Caco-2 (cell line): Measurements from ENCODE around the gene PGGHG. TPM values are rescaled to one million over a fixed set of nuclear protein-coding genes. Genes with fewer than 3 reads are reported as not detected.
A peak's percentile ranks its signal among the peaks of the same experiment; 100 is the strongest.

ENCODE experiments used
- Bru-seq: library from RNA; stranded (reverse); fragments of 400-500 nt; gene quantifications from one replicate; lab custom pipeline; 2021; lab: Mats Ljungman, UMichigan
- BruChase-seq, 2 experiments: library from RNA; stranded (reverse); fragments of 400-500 nt; gene quantifications; one replicate each; lab custom pipeline; 2021; lab: Mats Ljungman, UMichigan
- BruUV-seq: library from RNA; stranded (reverse); fragments of 400-500 nt; replicated peaks from 2 replicates; lab custom pipeline; 2021; lab: Mats Ljungman, UMichigan
- CTCF ChIA-PET: fragments of 300-600 bp; sonication (Branson Sonifier 250); formaldehyde crosslinking; loops from one replicate; lab custom pipeline; 2022; ENCODE audit warnings: antibody characterized with exemption; lab: Charles Lee
- POLR2A ChIA-PET: fragments of 300-600 bp; sonication (Branson Sonifier 250); formaldehyde crosslinking; loops from one replicate; lab custom pipeline; 2022; ENCODE audit warnings: antibody characterized with exemption; lab: Charles Lee
- DNase-seq, 2 experiments: peaks; one replicate each; pipeline versions ENCODE4 v3.0.0 to v3.0.0-alpha.2; 2020 to 2022
- H3K27me3 ChIP-seq: replicated peaks from 2 replicates; pipeline ENCODE4 v1.6.0; 2011; ENCODE audit warnings: low read length; ENCODE audit not compliant: control insufficient read depth, insufficient read depth
- H3K36me3 ChIP-seq: 2 replicates; pipeline ENCODE4 v1.5.1; 2011; ENCODE audit warnings: low read length; ENCODE audit not compliant: control insufficient read depth, insufficient read depth
- H3K4me1 ChIP-seq: fragments of 250-450 bp; sonication (Bioruptor Pico); 2 replicates; pipeline ENCODE4 v1.5.1; 2020; ENCODE audit warnings: mild to moderate bottlenecking
- H3K4me3 ChIP-seq: 2 replicates; pipeline ENCODE4 v1.5.1; 2011; ENCODE audit warnings: low read depth, mild to moderate bottlenecking, control low read depth, low read length
- H3K9me3 ChIP-seq: fragments of 250-450 bp; sonication (Bioruptor Pico); 2 replicates; pipeline ENCODE4 v1.5.1; 2020; ENCODE audit warnings: mild to moderate bottlenecking, moderate library complexity
- H3K27ac Mint-ChIP-seq: one replicate; pipeline ENCODE4 v1.8.0; 2022; ENCODE audit warnings: mixed read lengths; ENCODE audit not compliant: unreplicated experiment
- H3K27me3 Mint-ChIP-seq: one replicate; pipeline ENCODE4 v1.8.0; 2022; ENCODE audit warnings: mixed read lengths; ENCODE audit not compliant: insufficient read depth, unreplicated experiment
- H3K36me3 Mint-ChIP-seq: one replicate; pipeline ENCODE4 v1.8.0; 2022; ENCODE audit warnings: mild to moderate bottlenecking, mixed read lengths; ENCODE audit not compliant: insufficient read depth, unreplicated experiment
- H3K4me1 Mint-ChIP-seq: one replicate; pipeline ENCODE4 v1.8.0; 2022; ENCODE audit warnings: low read depth, mixed read lengths; ENCODE audit not compliant: unreplicated experiment
- H3K4me3 Mint-ChIP-seq: one replicate; pipeline ENCODE4 v1.8.0; 2022; ENCODE audit warnings: mild to moderate bottlenecking, moderate library complexity, mixed read lengths; ENCODE audit not compliant: unreplicated experiment
- H3K9me3 Mint-ChIP-seq: one replicate; pipeline ENCODE4 v1.8.0; 2022; ENCODE audit warnings: mixed read lengths; ENCODE audit not compliant: unreplicated experiment
- CTCF ChIP-seq, 2 experiments: fragments of 200-600 bp in 1 of 2; IDR thresholded peaks; 1 replicate in 1 of 2; 2 replicates in 1 of 2; pipeline versions ENCODE4 v1.5.1 to v1.8.0; 2011 to 2022; ENCODE audit warnings: antibody characterized with exemption in 1 of 2, control low read depth in 1 of 2, inconsistent platforms in 1 of 2, low read depth in 1 of 2, low read length in 1 of 2, mild to moderate bottlenecking in 1 of 2, moderate library complexity in 1 of 2; ENCODE audit not compliant: insufficient read depth in 1 of 2, severe bottlenecking in 1 of 2, unreplicated experiment in 1 of 2
- intact Hi-C: fragments of 100-400 bp; cut with micrococcal nuclease; formaldehyde crosslinking; loops from one replicate; pipeline ENCODE4 v1.10.0; 2022; ENCODE audit not compliant: unreplicated experiment
- long read RNA-seq: library from polyadenylated mRNA; stranded (forward); transcript quantifications from one replicate; pipeline ENCODE4 v2.0.0, GENCODE V29; 2022
- total RNA-seq: library from RNA; stranded (reverse); gene quantifications from 2 replicates; pipeline ENCODE4 v1.2.3, GENCODE V29; 2022

The PGGHG gene
- total RNA-seq (59.6 and 66.5 TPM in 2 replicates), Bru-seq, nascent RNA (percentile 58 among the genes with signal in this experiment), BruChase-seq, experiment 1, labeled RNA remaining after a 2-hour chase (percentile 60 among the genes with signal in this experiment), BruChase-seq, experiment 2, labeled RNA remaining after a 6-hour chase (percentile 79 among the genes with signal in this experiment)
- long read RNA-seq, partial matches to known transcripts = 21 of 54 reads
- long read RNA-seq, other reads (novel, unspliced or antisense) = 33 of 54 reads

DNA sequence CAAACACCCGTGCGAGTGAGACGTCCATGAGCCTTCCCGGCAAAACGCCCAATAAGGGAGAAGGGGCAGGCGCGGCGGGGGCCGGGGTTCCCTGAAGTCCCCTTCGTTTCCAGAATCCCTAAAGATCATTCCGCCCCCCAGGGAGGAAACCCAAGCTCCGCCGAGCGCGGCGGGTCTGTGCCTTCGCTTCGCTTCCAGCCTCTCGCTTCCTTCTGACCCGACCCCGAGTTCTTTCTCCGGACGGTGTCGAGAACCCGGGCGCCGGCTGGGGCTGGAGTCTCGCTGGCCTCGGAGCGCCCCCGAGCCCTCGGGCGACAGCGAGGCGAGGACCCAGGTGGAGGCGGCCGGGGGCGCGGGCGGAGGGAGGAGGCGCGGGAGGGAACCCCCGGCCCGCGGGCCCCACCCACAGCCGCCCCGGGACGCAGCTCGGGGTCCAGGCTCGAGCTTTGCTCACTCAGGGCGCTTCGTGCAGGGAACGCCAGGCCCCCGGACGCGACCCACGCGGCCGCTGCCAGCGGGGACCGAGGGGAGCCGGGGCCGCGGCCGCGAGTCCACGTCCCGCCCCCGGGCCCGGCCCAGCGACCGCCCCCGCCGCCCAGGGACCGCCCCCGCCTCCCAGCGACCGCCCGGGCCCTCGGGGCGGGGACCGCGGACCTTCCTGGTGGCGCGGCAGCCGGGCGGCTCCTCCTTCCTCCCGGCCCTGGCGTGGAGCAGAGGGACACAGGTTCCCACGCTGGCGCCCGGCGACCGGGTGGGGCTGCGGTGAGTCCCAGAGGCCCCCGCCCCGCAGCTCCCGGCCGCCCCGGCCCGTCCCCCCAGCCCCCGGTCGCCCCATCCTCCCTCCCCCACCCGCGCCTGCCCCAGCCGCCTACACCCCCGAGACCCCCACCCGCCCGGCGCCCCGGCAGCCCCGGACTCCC, at the start of gene PGGHG:
Gene PGGHG (plus strand): TSS at position 649 of the 920 bp plus-strand sequence. CDS start 691 bp downstream, outside the sequence.
- peaks cover 21% of the 10 kb centered on the region for H3K36me3 Mint-ChIP-seq
- H3K9me3 ChIP-seq = no peaks in the 10 kb centered on the region
- peaks cover 7% of the 10 kb centered on the region for H3K4me1 ChIP-seq
- no peaks in the 10 kb centered on the region for H3K9me3 Mint-ChIP-seq
- no TSS peak for BruUV-seq
- peaks cover 7% of the 10 kb centered on the region for H3K4me1 Mint-ChIP-seq
- no peaks in the 10 kb centered on the region for H3K27me3 Mint-ChIP-seq
- no peak for TF ChIP-seq CTCF (IDR thresholded peaks at IDR 0.05; ENCODE audit: insufficient read depth in 1 of 2, low read depth in 1 of 2, low read length in 1 of 2, severe bottlenecking in 1 of 2, unreplicated experiment in 1 of 2)
- H3K4me3 ChIP-seq = peak within 1 kb of the TSS; percentile 51
- no peaks in the 10 kb centered on the region for H3K36me3 ChIP-seq
- H3K4me3 Mint-ChIP-seq = peak within 1 kb of the TSS; percentile 98
- DNase-seq = peak; percentile 74 to 84
- intact Hi-C loops = no loop called here
- H3K27me3 ChIP-seq = no peaks in the 10 kb centered on the region
- CTCF ChIA-PET = interaction anchor here (0.9 kb wide), 1 partner anchor 160 kb away, joined by 3 read pairs; no protein-coding TSS in a partner anchor
- POLR2A ChIA-PET = interaction anchor here (1.3 kb wide), 1 partner anchor 82 kb away, joined by 3 read pairs; the partner anchor contains the start of genes BET1L and RIC8A
- H3K27ac Mint-ChIP-seq = peak within 1 kb of the TSS; percentile 93

- Histone ChIP-seq H3K36me3 (peaks cover 2% of the 10 kb centered on the region; the same call in 1 of the 2 replicates), H3K4me1 (peaks cover 8% of the 10 kb centered on the region; the same call in 1 of the 2 replicates), H3K4me3 (no peak overlapping the region), H3K27me3 (no peaks in the 10 kb centered on the region), H3K9me3 (no peaks in the 10 kb centered on the region)
- H3K4me3 Mint-ChIP-seq = no peak overlapping the region
- peaks cover 66% of the 10 kb centered on the region for H3K36me3 Mint-ChIP-seq
- CTCF ChIA-PET = no interaction called here
- H3K4me1 Mint-ChIP-seq = no peaks in the 10 kb centered on the region
- POLR2A ChIA-PET = no interaction called here
- TF ChIP-seq CTCF (IDR thresholded peaks at IDR 0.05; ENCODE audit: insufficient read depth in 1 of 2, low read depth in 1 of 2, low read length in 1 of 2, severe bottlenecking in 1 of 2, unreplicated experiment in 1 of 2) = no peak
- no peak for DNase-seq
- BruUV-seq = no TSS peak
- H3K27me3 Mint-ChIP-seq = no peaks in the 10 kb centered on the region
- H3K9me3 Mint-ChIP-seq = no peaks in the 10 kb centered on the region
- intact Hi-C loops = no loop called here
- H3K27ac Mint-ChIP-seq = no peak overlapping the region
These were observed 48.6 kb upstream of the PGGHG start for GRCh38 chr11:240315-240714.

DNA sequence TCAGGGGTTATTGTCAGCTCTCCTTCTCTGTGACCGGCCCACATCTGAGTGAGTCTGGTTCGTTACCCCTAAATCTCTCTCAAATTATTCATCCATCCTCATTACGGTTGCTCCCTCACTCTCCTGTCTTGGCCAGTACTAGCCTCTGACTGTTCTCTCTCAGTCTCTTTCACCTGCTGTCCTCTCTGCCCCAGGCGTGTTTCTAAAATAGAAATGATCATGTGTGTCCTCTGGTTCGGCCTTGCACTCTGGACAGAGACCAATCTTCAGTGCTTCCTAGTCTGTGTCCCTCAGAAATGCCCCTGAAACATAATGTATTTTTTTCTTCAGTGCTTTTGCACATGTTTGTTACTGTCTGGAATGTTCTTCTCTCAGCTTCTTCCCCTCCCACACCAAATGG, 47.3 kb upstream of the PGGHG start:
- H3K36me3 Mint-ChIP-seq = peaks cover 74% of the 10 kb centered on the region
- Histone ChIP-seq H3K4me3 (no peak overlapping the region), H3K9me3 (no peaks in the 10 kb centered on the region), H3K36me3 (peaks cover 2% of the 10 kb centered on the region; the same call in 1 of the 2 replicates), H3K27me3 (no peaks in the 10 kb centered on the region), H3K4me1 (peaks cover 8% of the 10 kb centered on the region; the same call in 1 of the 2 replicates)
- no peak overlapping the region for H3K4me3 Mint-ChIP-seq
- H3K27me3 Mint-ChIP-seq = no peaks in the 10 kb centered on the region
- no TSS peak for BruUV-seq
- no peak overlapping the region for H3K27ac Mint-ChIP-seq
- H3K9me3 Mint-ChIP-seq = no peaks in the 10 kb centered on the region
- ChIA-PET CTCF (no interaction called here), POLR2A (interaction anchor here (0.5 kb wide), 1 partner anchor 10 kb away, joined by 3 read pairs; no protein-coding TSS in a partner anchor)
- intact Hi-C loops = no loop called here
- TF ChIP-seq CTCF (IDR thresholded peaks at IDR 0.05; ENCODE audit: insufficient read depth in 1 of 2, low read depth in 1 of 2, low read length in 1 of 2, severe bottlenecking in 1 of 2, unreplicated experiment in 1 of 2) = no peak
- DNase-seq = no peak
- no peaks in the 10 kb centered on the region for H3K4me1 Mint-ChIP-seq
